Measurements from ENCODE around the gene FURIN.
"Not testable (repeated sequence)": the region's sequence is repeated elsewhere in the genome, so short reads cannot be mapped to it uniquely, and the experiment has no call there.

FURIN gene

DNA sequence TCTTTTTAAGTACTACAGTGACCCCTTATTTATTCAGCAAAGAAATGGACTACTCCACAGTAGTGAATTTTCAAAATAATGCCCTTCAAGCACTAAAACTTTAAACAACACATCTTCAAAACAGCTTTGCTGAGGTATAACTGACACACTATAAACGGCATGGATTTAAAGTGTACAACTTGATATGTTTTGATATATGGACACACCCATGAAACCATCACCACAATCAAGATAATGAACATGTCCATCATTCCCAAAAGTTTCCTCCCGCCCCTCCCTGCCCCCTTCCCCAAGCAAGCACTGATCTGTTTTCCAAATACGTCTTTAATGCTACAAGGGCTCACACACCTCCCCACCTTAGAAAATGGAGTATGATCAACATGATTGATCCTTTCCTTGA, 1.6 kb upstream of the FURIN start:
- in situ Hi-C loops (cut with HindIII; ENCODE audit: low sequenced_read_pairs), result no loop called here

- in situ Hi-C loops (cut with HindIII; ENCODE audit: low sequenced_read_pairs), result no loop called here
These were observed 753 bp downstream of the FURIN start for GRCh38 chr15:90869140-90869541.

DNA sequence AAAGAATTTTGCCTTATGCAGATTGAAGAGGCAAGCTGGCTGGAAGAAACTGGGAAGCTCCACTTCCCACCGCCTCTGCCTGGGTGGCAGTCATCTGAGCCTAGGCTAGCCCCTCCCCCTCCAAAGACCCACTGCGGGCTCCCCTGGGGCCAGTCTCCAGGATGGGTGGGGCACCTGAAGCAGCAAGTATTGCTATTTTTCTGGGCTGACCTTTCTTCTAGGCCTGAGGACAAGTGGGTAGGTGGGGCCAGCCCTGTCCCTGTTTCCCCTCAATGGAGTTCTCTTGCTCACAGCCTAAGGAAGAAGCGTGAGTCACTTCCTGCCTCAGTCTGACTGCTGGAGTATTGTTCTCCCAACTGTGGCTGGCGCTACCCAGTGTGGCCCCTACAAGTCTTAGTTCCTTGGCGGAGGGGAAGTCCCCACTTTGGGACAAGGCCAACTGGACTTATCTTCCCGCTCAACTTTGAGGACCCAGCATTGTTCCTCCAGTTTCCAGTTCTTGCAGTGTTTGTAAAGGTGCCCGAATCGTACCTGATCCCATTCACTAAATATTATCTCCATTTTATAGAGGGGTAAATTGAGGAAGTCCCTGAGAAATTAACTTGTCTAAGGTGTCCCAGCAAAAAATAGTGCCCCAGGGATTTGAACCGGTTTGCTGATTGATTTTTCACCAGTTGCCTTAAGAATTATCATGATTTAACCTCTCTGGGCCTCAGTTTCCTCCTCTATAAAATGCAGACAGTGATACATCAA, 1.4 kb downstream of the FURIN start:
- in situ Hi-C loops (cut with HindIII; ENCODE audit: low sequenced_read_pairs), result no loop called here

- in situ Hi-C loops (cut with HindIII; ENCODE audit: low sequenced_read_pairs), result no loop called here
These were observed 2.2 kb downstream of the FURIN start for GRCh38 chr15:90870354-90871138.

DNA sequence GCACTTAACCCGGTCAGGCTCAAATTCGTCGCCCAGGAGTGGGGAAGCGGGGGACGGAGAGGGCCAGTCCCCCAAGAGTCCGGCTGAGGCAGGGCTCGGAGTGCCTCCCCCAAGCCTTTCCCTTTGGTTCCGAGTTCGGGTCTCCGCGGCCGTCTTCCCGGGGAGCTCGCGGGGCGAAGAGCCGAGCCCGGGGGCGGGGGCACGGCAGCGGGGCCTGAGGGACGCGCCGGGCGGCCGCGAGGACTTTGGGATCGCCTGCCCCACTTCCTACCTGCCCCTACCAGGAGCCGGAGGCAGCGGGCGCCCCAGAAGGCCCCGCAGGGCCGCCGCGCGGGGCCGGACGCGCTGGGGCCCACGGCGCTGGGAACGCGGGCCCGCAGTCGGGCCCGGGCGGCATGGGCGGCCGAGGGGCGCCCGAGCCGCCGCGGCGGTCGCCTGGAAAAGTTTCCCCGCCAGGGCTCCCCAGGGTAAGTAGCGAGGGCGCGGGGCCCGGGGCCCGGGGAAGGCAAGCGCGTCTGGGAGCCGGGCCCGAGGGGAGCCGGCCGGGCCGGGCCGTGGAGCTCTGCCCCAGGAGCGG, 2.8 kb downstream of the FURIN start:
- in situ Hi-C loops (cut with HindIII; ENCODE audit: low sequenced_read_pairs), result no loop called here

DNA sequence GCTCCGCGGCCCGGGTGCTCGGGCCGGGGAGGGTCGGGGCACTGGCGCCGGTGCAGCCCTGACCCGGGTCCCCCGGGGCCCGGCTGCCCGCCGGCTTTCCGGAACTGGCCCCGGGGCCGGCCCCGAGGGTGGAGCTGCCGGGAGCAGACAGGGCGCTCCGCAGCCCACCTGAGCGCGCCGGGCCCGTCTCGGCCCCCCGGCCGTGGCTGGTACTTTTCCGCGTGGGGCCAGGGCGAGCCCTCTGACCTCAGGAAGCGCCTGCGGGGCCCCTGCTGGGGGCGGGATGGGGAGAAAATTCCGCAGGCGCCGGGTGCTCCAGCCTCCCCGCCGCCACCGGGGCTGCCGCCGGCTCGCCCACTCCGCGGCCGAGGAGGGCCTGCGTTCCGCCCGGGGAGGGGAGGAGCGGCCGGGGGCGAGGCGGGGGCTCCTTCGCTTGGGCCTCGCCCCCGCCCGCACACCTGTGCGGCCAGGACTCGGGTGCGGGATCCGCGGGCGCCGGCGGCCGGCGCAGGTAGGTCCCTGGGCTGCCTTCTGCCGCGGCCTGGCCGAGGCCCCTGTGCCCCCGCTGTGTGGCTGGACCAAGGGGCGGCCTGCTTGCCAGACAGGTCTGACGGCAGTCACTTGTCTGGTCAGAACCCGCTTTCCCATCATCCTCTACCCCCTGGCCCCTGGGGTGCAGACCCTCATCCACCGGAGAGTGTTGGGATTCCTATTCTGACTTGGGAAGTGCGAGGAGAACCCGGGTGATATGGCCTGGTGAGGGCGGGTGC, 3.5 kb downstream of the FURIN start:
- in situ Hi-C loops (cut with HindIII; ENCODE audit: low sequenced_read_pairs), result no loop called here

GRCh38 chr15:90872486-90873184, 4.2 kb downstream of the FURIN start:
- in situ Hi-C loops (cut with HindIII; ENCODE audit: low sequenced_read_pairs), result no loop called here

DNA sequence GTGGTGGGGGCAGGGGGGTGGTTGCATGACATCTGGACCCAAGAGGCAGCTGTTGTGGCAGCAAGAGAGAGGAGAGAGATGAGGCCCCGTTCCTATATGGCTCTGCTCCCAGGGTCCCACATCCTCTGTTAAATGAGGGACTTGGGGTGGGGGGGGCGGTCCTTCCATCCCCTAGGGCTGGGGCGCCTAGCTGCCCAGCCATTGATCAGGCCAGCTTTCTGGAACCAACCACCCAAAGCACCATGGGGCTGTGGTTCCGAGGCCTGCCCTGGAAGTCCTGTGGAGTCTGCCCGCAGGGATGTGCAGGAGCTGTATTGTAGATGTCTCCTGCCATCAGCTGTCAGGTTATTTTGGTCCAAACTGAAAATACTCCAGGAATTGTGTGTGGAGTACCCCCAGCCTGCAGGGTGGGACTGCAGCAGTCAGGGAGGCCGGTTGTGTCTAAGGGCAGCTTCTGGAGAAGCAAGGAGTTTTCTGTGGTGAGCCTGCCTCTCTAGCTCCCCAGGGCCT, 5.2 kb downstream of the FURIN start:
- in situ Hi-C loops (cut with HindIII; ENCODE audit: low sequenced_read_pairs), result no loop called here

DNA sequence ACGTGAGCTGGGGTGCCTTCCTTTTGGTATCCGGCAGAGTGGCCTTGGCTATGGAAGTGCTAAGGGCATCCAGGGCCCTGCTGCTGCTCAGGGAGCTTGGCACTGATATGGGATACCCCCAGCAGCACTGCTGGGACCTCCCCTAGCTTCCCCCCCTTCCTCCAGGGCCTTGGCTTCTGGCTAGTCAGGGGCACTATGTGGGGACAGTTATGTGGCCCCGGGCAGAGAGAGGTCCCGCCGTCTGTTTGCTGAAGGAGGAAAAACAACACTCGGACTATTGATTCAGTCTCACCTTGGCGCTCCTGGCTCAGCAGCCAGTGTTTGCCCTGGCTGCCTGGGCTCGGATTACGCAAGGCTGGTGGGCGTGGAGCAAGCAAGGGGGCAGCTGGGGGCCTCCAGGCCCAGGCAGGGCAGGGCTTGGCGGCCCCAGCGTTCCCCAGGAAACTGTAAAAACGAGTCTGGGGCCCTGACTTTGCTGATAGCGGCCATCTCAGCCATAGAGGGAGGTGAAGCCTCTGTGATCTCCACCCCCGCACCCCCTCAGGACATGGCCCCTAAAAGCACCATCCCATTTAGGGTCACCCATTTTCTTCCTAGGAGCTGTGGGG, 5.7 kb downstream of the FURIN start:
- in situ Hi-C loops (cut with HindIII; ENCODE audit: low sequenced_read_pairs), result no loop called here

GRCh38 chr15:90874986-90875385, 6.6 kb downstream of the FURIN start:
- in situ Hi-C loops (cut with HindIII; ENCODE audit: low sequenced_read_pairs), result not testable (repeated sequence)

DNA sequence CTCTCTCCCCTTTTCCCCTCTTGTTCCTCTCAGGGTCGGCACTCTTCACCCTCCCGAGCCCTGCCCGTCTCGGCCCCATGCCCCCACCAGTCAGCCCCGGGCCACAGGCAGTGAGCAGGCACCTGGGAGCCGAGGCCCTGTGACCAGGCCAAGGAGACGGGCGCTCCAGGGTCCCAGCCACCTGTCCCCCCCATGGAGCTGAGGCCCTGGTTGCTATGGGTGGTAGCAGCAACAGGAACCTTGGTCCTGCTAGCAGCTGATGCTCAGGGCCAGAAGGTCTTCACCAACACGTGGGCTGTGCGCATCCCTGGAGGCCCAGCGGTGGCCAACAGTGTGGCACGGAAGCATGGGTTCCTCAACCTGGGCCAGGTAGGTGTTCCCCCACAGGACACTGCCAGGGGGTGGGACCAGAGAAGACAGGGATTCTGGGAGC, 7.2 kb downstream of the FURIN start:
- in situ Hi-C loops (cut with HindIII; ENCODE audit: low sequenced_read_pairs), result no loop called here

DNA sequence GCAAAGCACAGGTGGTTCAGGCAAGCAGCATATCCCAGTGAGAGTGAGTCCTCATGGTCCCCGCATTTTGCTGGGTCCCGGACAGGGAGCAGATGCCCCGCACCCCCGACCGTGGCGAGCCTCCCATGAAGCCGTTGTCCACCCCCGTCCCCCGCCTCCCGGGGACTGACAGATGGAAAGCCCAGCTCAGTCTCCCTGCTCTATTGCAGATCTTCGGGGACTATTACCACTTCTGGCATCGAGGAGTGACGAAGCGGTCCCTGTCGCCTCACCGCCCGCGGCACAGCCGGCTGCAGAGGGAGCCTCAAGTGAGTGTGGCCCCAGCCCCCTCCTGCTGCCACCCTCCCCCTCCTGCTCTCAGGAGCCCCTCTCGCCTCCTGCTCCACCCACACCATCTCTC, 7.7 kb downstream of the FURIN start:
- in situ Hi-C loops (cut with HindIII; ENCODE audit: low sequenced_read_pairs), result no loop called here

GRCh38 chr15:90876512-90877170, 8.3 kb downstream of the FURIN start:
- in situ Hi-C loops (cut with HindIII; ENCODE audit: low sequenced_read_pairs), result no loop called here

DNA sequence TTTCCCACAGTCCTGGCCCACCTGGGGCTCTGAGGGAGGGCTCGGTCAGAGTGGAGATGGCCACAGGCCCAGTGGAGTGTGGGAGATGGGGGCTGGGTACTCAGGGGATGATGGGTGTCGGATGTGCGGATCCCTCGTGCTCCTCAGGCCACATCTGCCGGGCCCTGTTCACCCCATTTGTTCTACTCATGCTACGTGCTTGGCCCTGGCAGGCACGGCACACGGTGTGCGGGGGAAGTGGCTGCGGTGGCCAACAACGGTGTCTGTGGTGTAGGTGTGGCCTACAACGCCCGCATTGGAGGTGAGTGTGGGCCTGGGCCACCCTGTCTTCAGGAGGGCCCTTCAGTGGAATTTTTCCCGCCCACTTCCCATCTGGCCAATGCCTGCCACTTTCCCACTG, 8.9 kb downstream of the FURIN start:
- in situ Hi-C loops (cut with HindIII; ENCODE audit: low sequenced_read_pairs), result no loop called here

DNA sequence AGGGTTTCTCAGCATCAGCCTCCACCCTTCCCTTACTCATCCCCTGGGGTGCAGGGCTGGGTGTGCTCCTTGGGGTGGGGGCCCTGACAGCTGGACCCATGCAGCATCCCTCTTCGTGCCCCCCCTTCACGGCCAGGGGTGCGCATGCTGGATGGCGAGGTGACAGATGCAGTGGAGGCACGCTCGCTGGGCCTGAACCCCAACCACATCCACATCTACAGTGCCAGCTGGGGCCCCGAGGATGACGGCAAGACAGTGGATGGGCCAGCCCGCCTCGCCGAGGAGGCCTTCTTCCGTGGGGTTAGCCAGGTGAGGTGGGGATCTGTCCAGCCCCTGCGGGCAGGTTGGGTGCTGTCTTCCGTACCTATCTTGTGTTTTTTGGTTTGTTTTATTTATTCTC, 9.6 kb downstream of the FURIN start:
- in situ Hi-C loops (cut with HindIII; ENCODE audit: low sequenced_read_pairs), result no loop called here

DNA sequence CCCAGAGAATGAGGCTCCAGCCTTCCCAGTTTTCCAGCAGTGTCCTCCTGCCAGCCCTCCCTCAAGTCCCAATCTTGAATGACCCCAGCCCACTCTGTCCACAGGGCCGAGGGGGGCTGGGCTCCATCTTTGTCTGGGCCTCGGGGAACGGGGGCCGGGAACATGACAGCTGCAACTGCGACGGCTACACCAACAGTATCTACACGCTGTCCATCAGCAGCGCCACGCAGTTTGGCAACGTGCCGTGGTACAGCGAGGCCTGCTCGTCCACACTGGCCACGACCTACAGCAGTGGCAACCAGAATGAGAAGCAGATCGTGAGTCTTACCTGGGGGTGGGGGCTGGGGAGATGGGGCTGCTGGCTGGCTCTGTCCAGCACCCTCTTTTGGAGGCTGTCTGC, 10.3 kb downstream of the FURIN start:
- in situ Hi-C loops (cut with HindIII; ENCODE audit: low sequenced_read_pairs), result no loop called here

GRCh38 chr15:90879730-90880366, 11.5 kb downstream of the FURIN start:
- in situ Hi-C loops (cut with HindIII; ENCODE audit: low sequenced_read_pairs), result no loop called here

GRCh38 chr15:90880381-90881145, 12.2 kb downstream of the FURIN start:
- in situ Hi-C loops (cut with HindIII; ENCODE audit: low sequenced_read_pairs), result no loop called here
